ENCODE measurements around the gene ZDHHC13. TPM values are rescaled to one million over a fixed set of nuclear protein-coding genes. Genes with fewer than 3 reads are reported as not detected.

ZDHHC13 gene
- total RNA-seq, 1 experiment from 2014 or later = 35.5 TPM

- Histone ChIP-seq H3K4me3 (no peak overlapping the region), H3K79me2 (ENCODE audit: low read depth) (no peaks in the 10 kb centered on the region), H3K27ac (peak overlapping the region; percentile 95), H3K4me2 (peak overlapping the region; percentile 44), H3K36me3 (ENCODE audit: low read depth) (no peaks in the 10 kb centered on the region), H4K20me1 (ENCODE audit: insufficient read depth) (no peaks in the 10 kb centered on the region), H3F3A (ENCODE audit: insufficient read depth, low read depth) (peaks cover 26% of the 10 kb centered on the region), H3K4me1 (replicated peaks; ENCODE audit: insufficient read depth) (peaks cover 58% of the 10 kb centered on the region), H3K9me2 (ENCODE audit: insufficient read depth) (no peaks in the 10 kb centered on the region), H3K9me3 (ENCODE audit: insufficient read depth, low read depth) (0 out of 2 replicates have a peak, but pooled peaks cover 7% of the 10 kb centered on the region), H2AFZ (no peak overlapping the region), H3K27me3 (ENCODE audit: insufficient read depth, low read depth) (no peaks in the 10 kb centered on the region)
- TF ChIP-seq CTCF (conservative IDR thresholded peaks at IDR 0.05) = no peak
- TF ChIP-seq EZH2 (IDR thresholded peaks at IDR 0.05; ENCODE audit: low read depth) = no peak
- POLR2A ChIA-PET (ENCODE audit: unreplicated experiment) = interaction anchor here (0.6 kb wide), 1 partner anchor 562 kb away, joined by 7 read pairs; no protein-coding TSS in a partner anchor
- CTCF ChIA-PET = interaction anchor here (1.0 to 1.4 kb wide), 2 partner anchors 17 to 33 kb away, joined by 3 to 5 read pairs; no protein-coding TSS in a partner anchor
- intact Hi-C loops (cut with micrococcal nuclease; ENCODE audit: unreplicated experiment) = loop anchor here (2.0 kb wide), 1 partner anchor 15 kb away; no protein-coding TSS in a partner anchor
- no TSS peak for BruUV-seq (replicated peaks)
- peak; percentile 52 to 98 for DNase-seq
These were observed 29.3 kb upstream of the ZDHHC13 start for GRCh38 chr11:19087658-19088057.

GRCh38 chr11:19088791-19089190, 28.2 kb upstream of the ZDHHC13 start:
- ChIA-PET POLR2A (ENCODE audit: unreplicated experiment) (interaction anchor here (0.5 kb wide), 1 partner anchor 9 kb away, joined by 6 read pairs; no protein-coding TSS in a partner anchor), CTCF (interaction anchor here (0.6 to 1.4 kb wide), 2 partner anchors 18 to 1093 kb away, joined by 3 to 5 read pairs; no protein-coding TSS in a partner anchor)
- Histone ChIP-seq H3K9me3 (ENCODE audit: insufficient read depth, low read depth) (0 out of 2 replicates have a peak, but pooled peaks cover 7% of the 10 kb centered on the region), H3K79me2 (ENCODE audit: low read depth) (no peaks in the 10 kb centered on the region), H3K27ac (peak overlapping the region; percentile 95), H3K4me1 (replicated peaks; ENCODE audit: insufficient read depth) (peaks cover 69% of the 10 kb centered on the region), H2AFZ (no peak overlapping the region), H3K4me2 (peak overlapping the region; percentile 44), H3F3A (ENCODE audit: insufficient read depth, low read depth) (peaks cover 35% of the 10 kb centered on the region), H3K9me2 (ENCODE audit: insufficient read depth) (no peaks in the 10 kb centered on the region), H3K36me3 (ENCODE audit: low read depth) (no peaks in the 10 kb centered on the region), H3K4me3 (no peak overlapping the region), H4K20me1 (ENCODE audit: insufficient read depth) (no peaks in the 10 kb centered on the region), H3K27me3 (ENCODE audit: insufficient read depth, low read depth) (no peaks in the 10 kb centered on the region)
- intact Hi-C loops (cut with micrococcal nuclease; ENCODE audit: unreplicated experiment) = loop anchor here (1.0 to 2.0 kb wide), 2 partner anchors 9 to 14 kb away; no protein-coding TSS in a partner anchor
- no TSS peak for BruUV-seq (replicated peaks)
- TF ChIP-seq CTCF (conservative IDR thresholded peaks at IDR 0.05) (no peak), EZH2 (IDR thresholded peaks at IDR 0.05; ENCODE audit: low read depth) (no peak)
- no peak for DNase-seq

- H3K27ac ChIP-seq = peak overlapping the region; percentile 95
- BruUV-seq (replicated peaks) = no TSS peak
These were observed 27.5 kb upstream of the ZDHHC13 start for GRCh38 chr11:19089421-19089820.

More at GRCh38 chr11:19089421-19089820, 27.5 kb upstream of the ZDHHC13 start:
- Histone ChIP-seq H3K9me2 (ENCODE audit: insufficient read depth) (no peaks in the 10 kb centered on the region), H3K36me3 (ENCODE audit: low read depth) (no peaks in the 10 kb centered on the region), H3K27me3 (ENCODE audit: insufficient read depth, low read depth) (no peaks in the 10 kb centered on the region), H3K4me2 (peak overlapping the region; percentile 44), H3K79me2 (ENCODE audit: low read depth) (no peaks in the 10 kb centered on the region), H2AFZ (no peak overlapping the region), H3F3A (ENCODE audit: insufficient read depth, low read depth) (peaks cover 40% of the 10 kb centered on the region), H4K20me1 (ENCODE audit: insufficient read depth) (no peaks in the 10 kb centered on the region), H3K9me3 (ENCODE audit: insufficient read depth, low read depth) (0 out of 2 replicates have a peak, but pooled peaks cover 7% of the 10 kb centered on the region), H3K4me1 (replicated peaks; ENCODE audit: insufficient read depth) (peaks cover 75% of the 10 kb centered on the region), H3K4me3 (no peak overlapping the region)
- TF ChIP-seq CTCF (conservative IDR thresholded peaks at IDR 0.05) (no peak), EZH2 (IDR thresholded peaks at IDR 0.05; ENCODE audit: low read depth) (no peak)
- DNase-seq = peak; percentile 85 to 95
- ChIA-PET POLR2A (ENCODE audit: unreplicated experiment) (interaction anchor here (0.5 kb wide), 1 partner anchor 10 kb away, joined by 6 read pairs; no protein-coding TSS in a partner anchor), CTCF (no interaction called here)
- intact Hi-C loops (cut with micrococcal nuclease; ENCODE audit: unreplicated experiment) = loop anchor here (1.0 to 2.0 kb wide), 2 partner anchors 10 to 13 kb away; no protein-coding TSS in a partner anchor

All from PC-9 (cell line).